GM23248 (cell line): ENCODE results near the gene HS3ST2. TPM values are rescaled to one million over a fixed set of nuclear protein-coding genes. Genes with fewer than 3 reads are reported as not detected.

Experiments used
- DNase-seq: peaks from one replicate; pipeline ENCODE4 v3.0.0-alpha.2; 2015
- H2AFZ ChIP-seq: fragments of 200-600 bp; sonication (generic); 2 replicates; pipeline ENCODE4 v1.6.1; 2016; ENCODE audit warnings: antibody characterized with exemption
- H3F3A ChIP-seq: fragments of 200-600 bp; sonication (generic); 2 replicates; pipeline ENCODE4 v1.6.1; 2016; ENCODE audit warnings: mild to moderate bottlenecking, antibody characterized with exemption, mixed run types; ENCODE audit not compliant: insufficient read depth
- H3K27ac ChIP-seq: fragments of 200-600 bp; sonication (generic); 2 replicates; pipeline ENCODE4 v1.5.1; 2016; ENCODE audit warnings: mild to moderate bottlenecking
- H3K27me3 ChIP-seq: fragments of 200-600 bp; sonication (generic); replicated peaks from 2 replicates; pipeline ENCODE4 v1.6.1; 2016; ENCODE audit warnings: mild to moderate bottlenecking; ENCODE audit not compliant: insufficient read depth
- H3K36me3 ChIP-seq: fragments of 200-600 bp; sonication (generic); 2 replicates; pipeline ENCODE4 v1.6.1; 2016; ENCODE audit warnings: low read depth, mild to moderate bottlenecking
- H3K4me1 ChIP-seq: fragments of 200-600 bp; sonication (generic); 2 replicates; pipeline ENCODE4 v1.6.1; 2016; ENCODE audit warnings: mild to moderate bottlenecking; ENCODE audit not compliant: insufficient read depth
- H3K4me2 ChIP-seq: fragments of 200-600 bp; sonication (generic); one replicate; pipeline ENCODE4 v1.6.1; 2016; ENCODE audit warnings: mild to moderate bottlenecking; ENCODE audit not compliant: unreplicated experiment
- H3K4me3 ChIP-seq: fragments of 200-600 bp; sonication (generic); 2 replicates; pipeline ENCODE4 v1.5.1; 2016; ENCODE audit warnings: mild to moderate bottlenecking
- H3K79me2 ChIP-seq: fragments of 200-600 bp; sonication (generic); 2 replicates; pipeline ENCODE4 v1.6.1; 2016; ENCODE audit warnings: mild to moderate bottlenecking; ENCODE audit not compliant: insufficient read depth
- H3K9ac ChIP-seq: fragments of 200-600 bp; sonication (generic); 2 replicates; pipeline ENCODE4 v1.6.1; 2016; ENCODE audit warnings: mild to moderate bottlenecking
- H3K9me2 ChIP-seq: fragments of 200-600 bp; sonication (generic); 2 replicates; pipeline ENCODE4 v1.6.1; 2016; ENCODE audit warnings: mixed run types, mild to moderate bottlenecking, moderate library complexity; ENCODE audit not compliant: insufficient read depth
- H3K9me3 ChIP-seq: fragments of 200-600 bp; sonication (generic); one replicate; pipeline ENCODE4 v1.6.1; 2017; ENCODE audit warnings: low read depth
- H4K20me1 ChIP-seq: fragments of 200-600 bp; sonication (generic); 2 replicates; pipeline ENCODE4 v1.6.0; 2016; ENCODE audit not compliant: insufficient read depth
- EZH2 ChIP-seq: fragments of 200-600 bp; sonication (generic); IDR thresholded peaks from 2 replicates; pipeline ENCODE4 v1.6.1; 2018; ENCODE audit warnings: antibody characterized with exemption, mild to moderate bottlenecking; ENCODE audit not compliant: insufficient read depth, poor library complexity, severe bottlenecking
- EZH2phosphoT487 ChIP-seq: fragments of 200-600 bp; sonication (generic); IDR thresholded peaks from 2 replicates; pipeline ENCODE4 v1.6.1; 2018; ENCODE audit warnings: antibody characterized with exemption, moderate library complexity, mild to moderate bottlenecking, low read depth; ENCODE audit not compliant: insufficient read depth
- WGBS, 2 experiments: methylation state at CpG; one replicate each; pipeline ENCODE4 v1.1.6; 2015 to 2017; ENCODE audit warnings: low lambda C conversion rate in 2 of 2, low coverage in 1 of 2; ENCODE audit errors: missing lambda C conversion rate in 2 of 2; 5-methylcytosine and 5-hydroxymethylcytosine counted together
- in situ Hi-C: fragments of 300-500 bp; cut with MboI; formaldehyde crosslinking; loops from 2 replicates; pipeline ENCODE4 v1.15.0; 2020
- polyA plus RNA-seq: library from polyadenylated mRNA; unstranded; fragments of >200 nt; fragmentation: Nextera tagmentation; extraction: Ambion mirVana; gene quantifications from 2 replicates; pipeline ENCODE4 v1.2.1, GENCODE V29; 2016
- total RNA-seq: library from RNA; depleted of rRNA; stranded (reverse); fragments of >200 nt; shearing (Covaris generic); gene quantifications from 2 replicates; pipeline ENCODE4 v1.2.3, GENCODE V29; 2014

The HS3ST2 gene
- total and polyA plus RNA-seq, 2 experiments from 2014 or later, result not detected

GRCh38 chr16:22799113-22799512 lies 14.8 kb upstream of the HS3ST2 start:
- no peak overlapping the region for H3K9ac ChIP-seq
- H3K9me2 ChIP-seq, result no peaks in the 10 kb centered on the region
- no peak for DNase-seq
- no peaks in the 10 kb centered on the region for H3K36me3 ChIP-seq
- H3K27ac ChIP-seq, result no peak overlapping the region
- H4K20me1 ChIP-seq, result no peaks in the 10 kb centered on the region
- in situ Hi-C loops, result no loop called here
- H3K9me3 ChIP-seq, result no peaks in the 10 kb centered on the region
- WGBS, 2 experiments, result 39 to 43% methylated on average over 2 of the region's 2 CpGs
- no peaks in the 10 kb centered on the region for H3F3A ChIP-seq
- no peak overlapping the region for H2AFZ ChIP-seq
- no peak overlapping the region for H3K4me2 ChIP-seq
- TF ChIP-seq EZH2 (no peak), EZH2phosphoT487 (no peak)
- no peaks in the 10 kb centered on the region for H3K4me1 ChIP-seq
- H3K79me2 ChIP-seq, result no peaks in the 10 kb centered on the region
- no peaks in the 10 kb centered on the region for H3K27me3 ChIP-seq
- no peak overlapping the region for H3K4me3 ChIP-seq

GRCh38 chr16:22804893-22805292 lies 9.1 kb upstream of the HS3ST2 start:
- in situ Hi-C loops, result no loop called here
- H3K9me3 ChIP-seq, result no peaks in the 10 kb centered on the region
- no peaks in the 10 kb centered on the region for H3F3A ChIP-seq
- WGBS, 2 experiments, result 45 to 47% methylated on average over 5 of the region's 5 CpGs
- H3K27ac ChIP-seq, result no peak overlapping the region
- no peak overlapping the region for H3K9ac ChIP-seq
- no peaks in the 10 kb centered on the region for H3K79me2 ChIP-seq
- H3K4me2 ChIP-seq, result no peak overlapping the region
- no peaks in the 10 kb centered on the region for H3K9me2 ChIP-seq
- H3K27me3 ChIP-seq, result no peaks in the 10 kb centered on the region
- H3K4me1 ChIP-seq, result no peaks in the 10 kb centered on the region
- TF ChIP-seq EZH2phosphoT487 (no peak), EZH2 (no peak)
- H3K36me3 ChIP-seq, result no peaks in the 10 kb centered on the region
- H2AFZ ChIP-seq, result no peak overlapping the region
- no peak overlapping the region for H3K4me3 ChIP-seq
- no peaks in the 10 kb centered on the region for H4K20me1 ChIP-seq
- DNase-seq, result no peak

- Histone ChIP-seq H3K4me1 (no peaks in the 10 kb centered on the region), H3K36me3 (no peaks in the 10 kb centered on the region), H2AFZ (no peak overlapping the region), H3K9me3 (no peaks in the 10 kb centered on the region), H3K27ac (no peak overlapping the region), H3K4me3 (no peak overlapping the region), H3F3A (no peaks in the 10 kb centered on the region), H3K9ac (no peak overlapping the region), H3K27me3 (no peaks in the 10 kb centered on the region), H3K79me2 (no peaks in the 10 kb centered on the region), H4K20me1 (no peaks in the 10 kb centered on the region), H3K9me2 (no peaks in the 10 kb centered on the region), H3K4me2 (no peak overlapping the region)
- no peak for TF ChIP-seq EZH2
- TF ChIP-seq EZH2phosphoT487, result no peak
- DNase-seq, result no peak
- in situ Hi-C loops, result no loop called here
These were observed 8.6 kb upstream of the HS3ST2 start for GRCh38 chr16:22805326-22805725.

- H3K9me2 ChIP-seq, result no peaks in the 10 kb centered on the region
- no peaks in the 10 kb centered on the region for H3K36me3 ChIP-seq
- H4K20me1 ChIP-seq, result no peaks in the 10 kb centered on the region
- H3K4me2 ChIP-seq, result no peak overlapping the region
- no peaks in the 10 kb centered on the region for H3K4me1 ChIP-seq
- no peak overlapping the region for H2AFZ ChIP-seq
- no peak overlapping the region for H3K27ac ChIP-seq
- in situ Hi-C loops, result no loop called here
- no peaks in the 10 kb centered on the region for H3K9me3 ChIP-seq
- H3K4me3 ChIP-seq, result no peak overlapping the region
- no peak for DNase-seq
- H3K9ac ChIP-seq, result no peak overlapping the region
- WGBS, 2 experiments, result 60 to 64% methylated on average over 8 of the region's 8 CpGs
- H3F3A ChIP-seq, result no peaks in the 10 kb centered on the region
- H3K79me2 ChIP-seq, result no peaks in the 10 kb centered on the region
- TF ChIP-seq EZH2phosphoT487 (no peak), EZH2 (no peak)
- no peaks in the 10 kb centered on the region; the same call in 1 of the 2 replicates for H3K27me3 ChIP-seq
These were observed 7.2 kb upstream of the HS3ST2 start for GRCh38 chr16:22806811-22807210.

- H3K79me2 ChIP-seq, result no peaks in the 10 kb centered on the region
- no peak overlapping the region for H3K4me2 ChIP-seq
- DNase-seq, result no peak
- H3K27ac ChIP-seq, result no peak overlapping the region
- H3K9me2 ChIP-seq, result no peaks in the 10 kb centered on the region
- H3K4me3 ChIP-seq, result no peak overlapping the region
- H2AFZ ChIP-seq, result no peak overlapping the region
- no peaks in the 10 kb centered on the region for H4K20me1 ChIP-seq
- H3K9me3 ChIP-seq, result no peaks in the 10 kb centered on the region
- no peaks in the 10 kb centered on the region for H3F3A ChIP-seq
- TF ChIP-seq EZH2 (no peak), EZH2phosphoT487 (no peak)
- H3K27me3 ChIP-seq, result peaks cover 13% of the 10 kb centered on the region
- in situ Hi-C loops, result no loop called here
- H3K36me3 ChIP-seq, result no peaks in the 10 kb centered on the region
- H3K9ac ChIP-seq, result no peak overlapping the region
- no peaks in the 10 kb centered on the region for H3K4me1 ChIP-seq
These were observed 3.7 kb upstream of the HS3ST2 start for GRCh38 chr16:22810226-22810625.
